Ovary (tissue), 9 donors: ENCODE results near the gene ELF3. TPM values are rescaled to one million over a fixed set of nuclear protein-coding genes. Genes with fewer than 3 reads are reported as not detected.

Experiments used
- DNase-seq, 5 donors: peaks; one replicate each; pipeline ENCODE4 v3.0.0-alpha.2; 2019 to 2020
- H3K27ac ChIP-seq, 2 donors: fragments of 200-600 bp; one replicate each; pipeline versions ENCODE4 v1.5.1 to v1.8.0; 2019 to 2022
- H3K27me3 ChIP-seq: fragments of 200-600 bp; one replicate; pipeline ENCODE4 v1.8.0; 2022
- H3K36me3 ChIP-seq: fragments of 200-600 bp; sonication (generic); one replicate; pipeline ENCODE4 v1.5.1; 2019
- H3K4me1 ChIP-seq: one replicate; pipeline ENCODE4 v1.8.1; 2013; ENCODE audit warnings: mild to moderate bottlenecking, moderate library complexity; ENCODE audit not compliant: insufficient read depth
- H3K4me3 ChIP-seq: fragments of 200-600 bp; sonication (generic); one replicate; pipeline ENCODE4 v1.5.1; 2017
- H3K9me3 ChIP-seq, 2 donors: fragments of 200-600 bp in 1 of 2; sonication (generic) in 1 of 2; one replicate each; pipeline versions ENCODE4 v1.5.1 to v1.8.1; 2013 to 2019; ENCODE audit warnings: mild to moderate bottlenecking in 1 of 2, moderate library complexity in 1 of 2
- EP300 ChIP-seq: sonication (generic); formaldehyde crosslinking; IDR thresholded peaks from one replicate; pipeline ENCODE4 v1.6.1; 2017; ENCODE audit warnings: antibody characterized with exemption
- POLR2A ChIP-seq: fragments of 450-650 bp; IDR thresholded peaks from one replicate; pipeline ENCODE4 v1.6.1; 2017; ENCODE audit warnings: antibody characterized with exemption, mild to moderate bottlenecking, moderate library complexity
- WGBS, 3 donors: extraction: QIAGEN DNeasy Blood & Tissue Kit in 1 of 3; methylation state at CpG; one replicate each; pipeline versions ENCODE4 v1.1.5 to v1.1.7; 2013 to 2017; 5-methylcytosine and 5-hydroxymethylcytosine counted together
- intact Hi-C, 4 donors: fragments of 100-400 bp; cut with DNase I; formaldehyde crosslinking; loops; one replicate each; pipeline versions ENCODE4 v1.11.0 to v1.15.1; 2022 to 2023
- polyA plus RNA-seq, 2 donors: library from polyadenylated mRNA; stranded (reverse); fragments of 200-250 nt in 1 of 2; fragments of 350-450 nt in 1 of 2; fragmentation: Illumina TruSeq in 1 of 2; extraction: RNeasy Lipid Tissue Mini Kit (QIAGEN cat#74804) in 1 of 2; gene quantifications; one replicate each; pipeline ENCODE4 v1.2.3, GENCODE V29; 2013 to 2014
- total RNA-seq, 7 donors: library from RNA; depleted of rRNA in 2 of 7; stranded (reverse); fragments of >200 nt in 2 of 7; fragmentation: NEBNext Ultra II Directional in 3 of 7; extraction: Animal tissue kit (Norgen Biotek cat#: 25700) in 3 of 7; gene quantifications; one replicate each; pipeline versions ENCODE4 v1.1.0 to v1.2.4, GENCODE V29; 2016 to 2023
- TF ChIP-seq, protein P1 (sequence below), 3 donors: fragments of 450-650 bp in 2 of 3; fragments of 200-600 bp in 1 of 3; IDR thresholded peaks; one replicate each; pipeline versions ENCODE4 v1.5.1 to v1.8.0; 2016 to 2022; ENCODE audit warnings: antibody characterized with exemption in 3 of 3, mild to moderate bottlenecking in 1 of 3
- donor health status: DM: no; HTN: no; CAD: no; lungs with moderate emphysema.
- donor health status: DM: no; HTN: no; CAD: no.
- donor health status: Bipolar disorder and iron deficiency.
- donor health status: DM: yes; HTN: yes; CAD: no.
- donor health status: DM: no; HTN: no; CAD: no.
- donor health status: DM: yes; HTN: yes; CAD: no.

Gene ELF3
- total and polyA plus RNA-seq, 9 donors: 0.05 to 1,154 (median 3.8) TPM

DNA sequence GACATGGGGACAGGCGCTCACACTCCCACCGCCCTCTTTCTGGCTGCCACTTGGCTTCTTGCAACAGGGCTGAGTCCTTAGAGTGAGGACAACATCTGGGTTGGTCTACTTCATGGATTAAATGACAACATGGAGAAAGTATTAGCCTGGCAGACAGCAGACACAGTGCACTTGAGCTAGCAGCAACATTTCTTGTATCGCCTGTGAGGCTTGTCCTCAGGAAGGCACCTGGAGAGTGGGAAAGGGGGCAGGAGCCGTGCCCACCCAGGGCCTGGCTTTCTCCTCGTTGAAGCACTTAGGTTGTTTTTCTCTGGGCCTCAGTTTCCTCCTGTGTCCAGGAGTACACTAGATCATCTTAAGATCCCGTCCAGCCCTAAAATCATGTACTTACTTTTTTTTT is 3.7 kb downstream of the ELF3 start:
- Histone ChIP-seq H3K27ac (no peak overlapping the region), H3K4me3 (peak overlapping the region; percentile 12), H3K36me3 (no peaks in the 10 kb centered on the region), H3K4me1 (peaks cover 1% of the 10 kb centered on the region), H3K9me3 (no peaks in the 10 kb centered on the region), H3K27me3 (no peaks in the 10 kb centered on the region)
- TF ChIP-seq EP300: no peak
- no peak for TF ChIP-seq POLR2A
- TF ChIP-seq, protein P1, sequence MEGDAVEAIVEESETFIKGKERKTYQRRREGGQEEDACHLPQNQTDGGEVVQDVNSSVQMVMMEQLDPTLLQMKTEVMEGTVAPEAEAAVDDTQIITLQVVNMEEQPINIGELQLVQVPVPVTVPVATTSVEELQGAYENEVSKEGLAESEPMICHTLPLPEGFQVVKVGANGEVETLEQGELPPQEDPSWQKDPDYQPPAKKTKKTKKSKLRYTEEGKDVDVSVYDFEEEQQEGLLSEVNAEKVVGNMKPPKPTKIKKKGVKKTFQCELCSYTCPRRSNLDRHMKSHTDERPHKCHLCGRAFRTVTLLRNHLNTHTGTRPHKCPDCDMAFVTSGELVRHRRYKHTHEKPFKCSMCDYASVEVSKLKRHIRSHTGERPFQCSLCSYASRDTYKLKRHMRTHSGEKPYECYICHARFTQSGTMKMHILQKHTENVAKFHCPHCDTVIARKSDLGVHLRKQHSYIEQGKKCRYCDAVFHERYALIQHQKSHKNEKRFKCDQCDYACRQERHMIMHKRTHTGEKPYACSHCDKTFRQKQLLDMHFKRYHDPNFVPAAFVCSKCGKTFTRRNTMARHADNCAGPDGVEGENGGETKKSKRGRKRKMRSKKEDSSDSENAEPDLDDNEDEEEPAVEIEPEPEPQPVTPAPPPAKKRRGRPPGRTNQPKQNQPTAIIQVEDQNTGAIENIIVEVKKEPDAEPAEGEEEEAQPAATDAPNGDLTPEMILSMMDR (IDR thresholded peaks at IDR 0.05): no peak
- intact Hi-C loops: loop anchor here in 3 of 4 donors (5.0 kb wide), 3 partner anchors 103 to 118 kb away; partner anchors contain the start of gene GPR37L1 (in 1 of the 3)
- no peak for DNase-seq
- WGBS, 3 donors: 93 to 96% (median 94%) methylated on average over 6 of the region's 6 CpGs

DNA sequence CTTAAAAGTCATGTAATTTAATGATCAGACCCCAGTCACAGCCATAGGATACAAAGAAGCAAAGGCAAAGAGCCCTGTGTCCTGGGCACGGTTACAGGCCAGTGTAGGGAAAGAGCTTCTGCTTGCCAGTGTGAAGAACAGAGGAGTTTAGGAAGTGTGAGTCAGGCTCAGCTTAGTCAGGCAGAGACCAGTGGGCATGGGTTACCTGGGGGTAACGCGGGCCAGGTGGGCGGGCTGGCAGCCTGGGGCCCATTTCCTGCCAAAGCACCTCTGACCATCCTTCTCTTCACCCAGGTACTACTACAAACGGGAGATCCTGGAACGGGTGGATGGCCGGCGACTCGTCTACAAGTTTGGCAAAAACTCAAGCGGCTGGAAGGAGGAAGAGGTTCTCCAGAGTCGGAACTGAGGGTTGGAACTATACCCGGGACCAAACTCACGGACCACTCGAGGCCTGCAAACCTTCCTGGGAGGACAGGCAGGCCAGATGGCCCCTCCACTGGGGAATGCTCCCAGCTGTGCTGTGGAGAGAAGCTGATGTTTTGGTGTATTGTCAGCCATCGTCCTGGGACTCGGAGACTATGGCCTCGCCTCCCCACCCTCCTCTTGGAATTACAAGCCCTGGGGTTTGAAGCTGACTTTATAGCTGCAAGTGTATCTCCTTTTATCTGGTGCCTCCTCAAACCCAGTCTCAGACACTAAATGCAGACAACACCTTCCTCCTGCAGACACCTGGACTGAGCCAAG is 4.7 kb downstream of the ELF3 start:
- no peaks in the 10 kb centered on the region for H3K36me3 ChIP-seq
- TF ChIP-seq POLR2A: no peak
- no peak for DNase-seq
- intact Hi-C loops: loop anchor here in 3 of 4 donors (5.0 kb wide), 3 partner anchors 102 to 117 kb away; partner anchors contain the start of gene GPR37L1 (in 1 of the 3)
- H3K27me3 ChIP-seq: no peaks in the 10 kb centered on the region
- WGBS, 3 donors: 83 to 90% (median 89%) methylated on average over 17 of the region's 17 CpGs
- no peaks in the 10 kb centered on the region for H3K9me3 ChIP-seq
- H3K27ac ChIP-seq: no peak overlapping the region
- no peak overlapping the region for H3K4me3 ChIP-seq
- H3K4me1 ChIP-seq: peaks cover 1% of the 10 kb centered on the region

DNA sequence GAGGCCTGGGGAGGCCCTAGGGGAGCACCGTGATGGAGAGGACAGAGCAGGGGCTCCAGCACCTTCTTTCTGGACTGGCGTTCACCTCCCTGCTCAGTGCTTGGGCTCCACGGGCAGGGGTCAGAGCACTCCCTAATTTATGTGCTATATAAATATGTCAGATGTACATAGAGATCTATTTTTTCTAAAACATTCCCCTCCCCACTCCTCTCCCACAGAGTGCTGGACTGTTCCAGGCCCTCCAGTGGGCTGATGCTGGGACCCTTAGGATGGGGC is 5.2 kb downstream of the ELF3 start:
- TF ChIP-seq POLR2A: no peak
- TF ChIP-seq, protein P1 (IDR thresholded peaks at IDR 0.05): no peak
- no peak for TF ChIP-seq EP300

DNA sequence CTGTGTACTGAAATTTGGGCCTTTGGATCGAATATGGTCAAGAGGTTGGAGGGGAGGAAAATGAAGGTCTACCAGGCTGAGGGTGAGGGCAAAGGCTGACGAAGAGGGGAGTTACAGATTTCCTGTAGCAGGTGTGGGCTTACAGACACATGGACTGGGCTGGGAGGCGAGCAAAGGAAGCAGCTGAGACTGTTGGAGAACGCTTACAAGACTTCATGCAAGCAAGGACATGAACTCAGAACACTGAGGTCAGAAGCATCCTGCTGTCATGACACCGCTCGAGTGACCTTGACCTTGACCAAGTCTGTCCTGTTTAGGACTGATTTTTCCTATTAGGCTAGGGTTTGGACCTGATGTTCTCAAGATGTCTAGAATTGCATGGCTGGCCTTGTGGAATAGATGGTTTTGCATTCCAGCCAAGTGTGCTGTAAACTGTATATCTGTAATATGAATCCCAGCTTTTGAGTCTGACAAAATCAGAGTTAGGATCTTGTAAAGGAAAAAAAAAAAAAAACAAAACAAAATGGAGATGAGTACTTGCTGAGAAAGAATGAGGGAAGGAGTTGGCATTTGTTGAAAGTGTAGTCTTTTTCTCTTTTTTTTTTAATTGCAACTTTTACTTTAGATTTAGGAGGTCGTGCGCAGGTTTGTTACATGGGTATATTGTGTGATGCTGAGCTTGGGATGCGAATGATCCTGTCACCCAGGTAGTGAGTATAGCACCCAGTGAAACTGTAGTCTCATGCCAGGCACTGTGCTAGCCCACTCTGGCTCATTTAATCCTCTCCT is 5.8 kb downstream of the ELF3 start:
- intact Hi-C loops: no loop called here

More for the DNA sequence above, 5.2 kb downstream of the ELF3 start:
- Histone ChIP-seq H3K27me3 (no peaks in the 10 kb centered on the region), H3K9me3 (no peaks in the 10 kb centered on the region), H3K4me1 (peaks cover 1% of the 10 kb centered on the region), H3K4me3 (no peak overlapping the region), H3K27ac (no peak overlapping the region), H3K36me3 (no peaks in the 10 kb centered on the region)
- no peak for DNase-seq
- intact Hi-C loops: no loop called here
- 68 to 76% (median 72%) methylated on average over 3 of the region's 3 CpGs for WGBS, 3 donors

DNA sequence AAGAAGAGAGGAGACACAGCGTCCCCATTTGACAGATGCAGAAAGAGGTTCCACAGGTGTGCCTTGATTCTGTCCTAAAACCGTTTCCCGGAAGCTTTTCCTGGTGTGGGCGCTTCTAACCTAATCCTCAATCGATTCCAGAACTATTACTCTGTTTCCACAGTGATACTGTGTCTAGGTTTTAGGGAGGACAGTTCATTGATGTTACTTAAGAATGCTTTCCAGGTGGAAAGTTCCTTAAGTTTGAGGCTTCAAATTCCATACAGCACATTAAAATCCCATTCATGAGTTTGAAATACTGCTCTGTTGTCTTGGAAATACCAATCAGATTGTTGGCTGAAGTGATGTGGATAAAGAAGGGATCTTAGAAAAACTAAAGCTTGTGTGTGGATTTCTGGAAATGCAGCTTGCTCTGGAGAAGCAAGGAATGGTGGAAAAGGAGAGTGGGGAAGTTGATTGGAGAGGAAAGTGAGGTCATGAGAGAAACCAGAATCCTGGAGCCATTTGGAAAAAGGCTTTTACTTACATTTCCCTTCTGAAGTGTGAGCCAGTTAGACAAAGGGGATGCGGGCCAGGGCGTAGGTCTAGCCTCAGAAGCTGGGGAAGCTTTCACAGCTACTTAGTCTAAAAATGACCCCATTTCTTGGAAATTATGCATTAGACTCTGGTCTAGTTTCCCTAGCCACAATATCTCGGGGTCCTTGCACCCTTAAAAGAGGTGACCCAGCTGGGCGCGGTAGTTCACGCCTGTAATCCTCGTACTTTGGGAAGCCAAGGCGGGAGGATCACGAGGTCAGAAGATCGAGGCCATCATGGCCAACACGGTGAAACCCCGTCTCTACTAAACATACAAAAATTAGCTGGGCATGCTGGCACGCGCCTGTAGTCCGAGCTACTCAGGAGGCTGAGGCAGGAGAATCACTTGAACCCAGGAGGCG is 6.7 kb downstream of the ELF3 start:
- Histone ChIP-seq H3K4me3 (no peak overlapping the region), H3K27me3 (no peaks in the 10 kb centered on the region), H3K27ac (no peak overlapping the region), H3K36me3 (no peaks in the 10 kb centered on the region), H3K9me3 (no peaks in the 10 kb centered on the region), H3K4me1 (peaks cover 1% of the 10 kb centered on the region)
- DNase-seq: no peak
- intact Hi-C loops: no loop called here
- 88 to 91% (median 90%) methylated on average over 21 of the region's 21 CpGs for WGBS, 3 donors
- TF ChIP-seq, protein P1 (IDR thresholded peaks at IDR 0.05): no peak
- TF ChIP-seq POLR2A (no peak), EP300 (no peak)

More for the DNA sequence above, 5.8 kb downstream of the ELF3 start:
- Histone ChIP-seq H3K27ac (no peak overlapping the region), H3K9me3 (no peaks in the 10 kb centered on the region), H3K27me3 (no peaks in the 10 kb centered on the region), H3K36me3 (no peaks in the 10 kb centered on the region), H3K4me1 (peaks cover 1% of the 10 kb centered on the region), H3K4me3 (no peak overlapping the region)
- peak in 1 of 5 donors; percentile 55 for DNase-seq
- WGBS, 3 donors: 55 to 72% (median 65%) methylated on average over 9 of the region's 9 CpGs
- TF ChIP-seq EP300: no peak
